Nephron (organoid): Measurements from ENCODE around the gene JARID2.

Source experiments
- H3K27ac Mint-ChIP-seq, 3 experiments: 2 replicates each; pipeline ENCODE4 v1.8.0; 2020; ENCODE audit warnings: mixed read lengths in 3 of 3, mild to moderate bottlenecking in 2 of 3, moderate library complexity in 1 of 3
- H3K27me3 Mint-ChIP-seq: 2 replicates; pipeline ENCODE4 v1.8.0; 2021; ENCODE audit warnings: low read depth, mild to moderate bottlenecking, moderate library complexity, mixed read lengths
- H3K36me3 Mint-ChIP-seq: 2 replicates; pipeline ENCODE4 v1.8.0; 2020; ENCODE audit warnings: low read depth, mixed read lengths
- H3K4me1 Mint-ChIP-seq: 2 replicates; pipeline ENCODE4 v1.8.0; 2020; ENCODE audit warnings: mixed read lengths
- H3K4me3 Mint-ChIP-seq, 3 experiments: 2 replicates each; pipeline ENCODE4 v1.8.0; 2020; ENCODE audit warnings: mild to moderate bottlenecking in 3 of 3, mixed read lengths in 3 of 3, moderate library complexity in 2 of 3
- H3K9me3 Mint-ChIP-seq: 2 replicates; pipeline ENCODE4 v1.8.0; 2020; ENCODE audit warnings: mixed read lengths
- TF ChIP-seq, protein P1 (sequence below), 3 experiments: fragments of 200-600 bp; sonication (generic); IDR thresholded peaks; one replicate each; pipeline ENCODE4 v1.5.0; 2021; ENCODE audit warnings: antibody characterized with exemption in 3 of 3; ENCODE audit not compliant: unreplicated experiment in 3 of 3

The JARID2 gene

DNA sequence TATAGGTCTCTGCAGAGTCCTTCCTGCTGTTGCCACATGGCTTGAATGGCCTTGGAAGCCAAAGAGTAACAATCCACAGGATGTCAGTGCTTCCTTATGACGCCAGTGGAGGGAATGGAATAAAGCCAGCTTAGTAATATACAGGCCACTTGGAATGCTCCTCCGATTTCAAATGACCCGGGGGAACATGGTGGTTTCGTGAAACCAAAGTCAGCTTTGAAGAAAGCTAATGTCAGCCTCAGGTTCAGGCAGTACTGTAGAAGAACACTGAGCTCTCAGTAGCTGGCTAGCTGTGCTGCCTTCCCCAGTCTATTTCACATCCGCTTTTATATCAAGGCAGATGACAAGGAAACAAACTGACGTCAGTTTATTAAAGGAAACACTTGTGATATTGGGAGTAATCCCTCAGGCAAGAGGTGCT, 227.9 kb downstream of the JARID2 start:
- peaks cover 37% of the 10 kb centered on the region for H3K36me3 Mint-ChIP-seq
- no peak overlapping the region for H3K27ac Mint-ChIP-seq
- TF ChIP-seq, protein P1, sequence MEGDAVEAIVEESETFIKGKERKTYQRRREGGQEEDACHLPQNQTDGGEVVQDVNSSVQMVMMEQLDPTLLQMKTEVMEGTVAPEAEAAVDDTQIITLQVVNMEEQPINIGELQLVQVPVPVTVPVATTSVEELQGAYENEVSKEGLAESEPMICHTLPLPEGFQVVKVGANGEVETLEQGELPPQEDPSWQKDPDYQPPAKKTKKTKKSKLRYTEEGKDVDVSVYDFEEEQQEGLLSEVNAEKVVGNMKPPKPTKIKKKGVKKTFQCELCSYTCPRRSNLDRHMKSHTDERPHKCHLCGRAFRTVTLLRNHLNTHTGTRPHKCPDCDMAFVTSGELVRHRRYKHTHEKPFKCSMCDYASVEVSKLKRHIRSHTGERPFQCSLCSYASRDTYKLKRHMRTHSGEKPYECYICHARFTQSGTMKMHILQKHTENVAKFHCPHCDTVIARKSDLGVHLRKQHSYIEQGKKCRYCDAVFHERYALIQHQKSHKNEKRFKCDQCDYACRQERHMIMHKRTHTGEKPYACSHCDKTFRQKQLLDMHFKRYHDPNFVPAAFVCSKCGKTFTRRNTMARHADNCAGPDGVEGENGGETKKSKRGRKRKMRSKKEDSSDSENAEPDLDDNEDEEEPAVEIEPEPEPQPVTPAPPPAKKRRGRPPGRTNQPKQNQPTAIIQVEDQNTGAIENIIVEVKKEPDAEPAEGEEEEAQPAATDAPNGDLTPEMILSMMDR (IDR thresholded peaks at IDR 0.05; ENCODE audit: unreplicated experiment in 3 of 3): no peak
- no peak overlapping the region for H3K4me3 Mint-ChIP-seq
- H3K9me3 Mint-ChIP-seq: no peaks in the 10 kb centered on the region
- H3K4me1 Mint-ChIP-seq: peaks cover 39% of the 10 kb centered on the region
- H3K27me3 Mint-ChIP-seq: no peaks in the 10 kb centered on the region

- peaks cover 37% of the 10 kb centered on the region for H3K36me3 Mint-ChIP-seq
- no peaks in the 10 kb centered on the region for H3K9me3 Mint-ChIP-seq
- no peaks in the 10 kb centered on the region for H3K27me3 Mint-ChIP-seq
- peaks cover 44% of the 10 kb centered on the region for H3K4me1 Mint-ChIP-seq
- TF ChIP-seq, protein P1 (IDR thresholded peaks at IDR 0.05; ENCODE audit: unreplicated experiment in 3 of 3): no peak
- no peak overlapping the region for H3K4me3 Mint-ChIP-seq
- no peak overlapping the region for H3K27ac Mint-ChIP-seq
Observed at GRCh38 chr6:15474196-15474595, 228.3 kb downstream of the JARID2 start.

- TF ChIP-seq, protein P1 (IDR thresholded peaks at IDR 0.05; ENCODE audit: unreplicated experiment in 3 of 3): no peak
- Mint-ChIP-seq H3K4me1 (peaks cover 54% of the 10 kb centered on the region), H3K9me3 (no peaks in the 10 kb centered on the region)
Observed at GRCh38 chr6:15475261-15475660, 229.4 kb downstream of the JARID2 start.

DNA sequence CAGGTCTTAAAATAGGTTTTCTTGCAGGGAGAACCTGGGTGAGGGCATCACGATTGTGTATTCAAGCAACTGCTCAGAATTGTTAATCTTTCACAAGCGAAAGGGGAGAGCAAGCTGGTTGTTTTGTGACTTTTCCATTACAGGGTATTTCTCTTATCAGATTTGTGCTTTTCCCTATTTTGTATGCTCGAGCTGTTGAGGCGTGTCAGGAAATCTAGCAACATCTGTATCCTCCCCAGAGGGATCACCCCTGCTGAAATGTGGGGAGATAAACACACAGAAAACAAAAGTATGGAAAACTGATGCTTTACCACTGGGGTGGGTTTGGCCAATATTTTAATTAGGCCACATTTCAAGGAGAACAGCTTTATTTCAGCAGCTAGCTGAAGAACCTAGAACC, 230.0 kb downstream of the JARID2 start:
- H3K27me3 Mint-ChIP-seq: no peaks in the 10 kb centered on the region
- no peaks in the 10 kb centered on the region for H3K9me3 Mint-ChIP-seq
- no peak overlapping the region for H3K4me3 Mint-ChIP-seq
- TF ChIP-seq, protein P1 (IDR thresholded peaks at IDR 0.05; ENCODE audit: unreplicated experiment in 3 of 3): no peak
- peak overlapping the region in 2 of 3 experiments; percentile 3 to 28 for H3K27ac Mint-ChIP-seq
- peaks cover 37% of the 10 kb centered on the region for H3K36me3 Mint-ChIP-seq
- peaks cover 60% of the 10 kb centered on the region for H3K4me1 Mint-ChIP-seq

More at GRCh38 chr6:15475261-15475660, 229.4 kb downstream of the JARID2 start:
- Mint-ChIP-seq H3K27ac (peak overlapping the region in 2 of 3 experiments; percentile 3 to 28), H3K36me3 (peaks cover 37% of the 10 kb centered on the region), H3K4me3 (no peak overlapping the region), H3K27me3 (no peaks in the 10 kb centered on the region)

GRCh38 chr6:15476631-15477380, 230.9 kb downstream of the JARID2 start:
- Mint-ChIP-seq H3K27me3 (no peaks in the 10 kb centered on the region), H3K4me1 (peaks cover 70% of the 10 kb centered on the region), H3K4me3 (no peak overlapping the region), H3K9me3 (no peaks in the 10 kb centered on the region), H3K36me3 (peaks cover 37% of the 10 kb centered on the region), H3K27ac (peak overlapping the region; percentile 0 to 36 (median 28))
- TF ChIP-seq, protein P1 (IDR thresholded peaks at IDR 0.05; ENCODE audit: unreplicated experiment in 3 of 3): no peak

DNA sequence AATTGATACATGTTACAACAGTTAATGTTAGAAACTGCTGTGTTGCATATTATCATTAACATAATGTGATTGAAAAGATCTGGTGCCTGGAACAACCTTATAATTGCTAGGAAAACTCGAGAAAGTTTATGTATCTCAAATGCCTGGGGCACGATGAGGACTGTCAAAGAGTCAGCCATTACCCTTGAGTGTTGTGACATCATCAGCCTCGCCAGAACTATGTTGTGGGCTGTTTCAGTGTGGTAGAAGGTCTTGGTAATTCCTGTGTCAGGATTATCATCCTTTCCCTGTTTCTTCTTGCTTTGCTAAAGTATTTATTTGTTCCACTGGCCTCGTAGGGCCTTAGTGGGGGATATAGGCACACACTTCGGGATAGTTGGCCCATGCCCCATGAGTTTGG, 231.9 kb downstream of the JARID2 start:
- TF ChIP-seq, protein P1 (IDR thresholded peaks at IDR 0.05; ENCODE audit: unreplicated experiment in 3 of 3): no peak

More for the DNA sequence above, 231.9 kb downstream of the JARID2 start:
- H3K4me3 Mint-ChIP-seq: no peak overlapping the region
- no peak overlapping the region for H3K27ac Mint-ChIP-seq
- peaks cover 72% of the 10 kb centered on the region for H3K4me1 Mint-ChIP-seq
- H3K9me3 Mint-ChIP-seq: no peaks in the 10 kb centered on the region
- H3K27me3 Mint-ChIP-seq: no peaks in the 10 kb centered on the region
- peaks cover 34% of the 10 kb centered on the region for H3K36me3 Mint-ChIP-seq
